ENCODE results near the gene LRCH4.
A peak's percentile ranks its signal among the peaks of the same experiment; 100 is the strongest.

Gene LRCH4, protein sequence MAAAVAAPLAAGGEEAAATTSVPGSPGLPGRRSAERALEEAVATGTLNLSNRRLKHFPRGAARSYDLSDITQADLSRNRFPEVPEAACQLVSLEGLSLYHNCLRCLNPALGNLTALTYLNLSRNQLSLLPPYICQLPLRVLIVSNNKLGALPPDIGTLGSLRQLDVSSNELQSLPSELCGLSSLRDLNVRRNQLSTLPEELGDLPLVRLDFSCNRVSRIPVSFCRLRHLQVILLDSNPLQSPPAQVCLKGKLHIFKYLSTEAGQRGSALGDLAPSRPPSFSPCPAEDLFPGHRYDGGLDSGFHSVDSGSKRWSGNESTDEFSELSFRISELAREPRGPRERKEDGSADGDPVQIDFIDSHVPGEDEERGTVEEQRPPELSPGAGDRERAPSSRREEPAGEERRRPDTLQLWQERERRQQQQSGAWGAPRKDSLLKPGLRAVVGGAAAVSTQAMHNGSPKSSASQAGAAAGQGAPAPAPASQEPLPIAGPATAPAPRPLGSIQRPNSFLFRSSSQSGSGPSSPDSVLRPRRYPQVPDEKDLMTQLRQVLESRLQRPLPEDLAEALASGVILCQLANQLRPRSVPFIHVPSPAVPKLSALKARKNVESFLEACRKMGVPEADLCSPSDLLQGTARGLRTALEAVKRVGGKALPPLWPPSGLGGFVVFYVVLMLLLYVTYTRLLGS

DNA sequence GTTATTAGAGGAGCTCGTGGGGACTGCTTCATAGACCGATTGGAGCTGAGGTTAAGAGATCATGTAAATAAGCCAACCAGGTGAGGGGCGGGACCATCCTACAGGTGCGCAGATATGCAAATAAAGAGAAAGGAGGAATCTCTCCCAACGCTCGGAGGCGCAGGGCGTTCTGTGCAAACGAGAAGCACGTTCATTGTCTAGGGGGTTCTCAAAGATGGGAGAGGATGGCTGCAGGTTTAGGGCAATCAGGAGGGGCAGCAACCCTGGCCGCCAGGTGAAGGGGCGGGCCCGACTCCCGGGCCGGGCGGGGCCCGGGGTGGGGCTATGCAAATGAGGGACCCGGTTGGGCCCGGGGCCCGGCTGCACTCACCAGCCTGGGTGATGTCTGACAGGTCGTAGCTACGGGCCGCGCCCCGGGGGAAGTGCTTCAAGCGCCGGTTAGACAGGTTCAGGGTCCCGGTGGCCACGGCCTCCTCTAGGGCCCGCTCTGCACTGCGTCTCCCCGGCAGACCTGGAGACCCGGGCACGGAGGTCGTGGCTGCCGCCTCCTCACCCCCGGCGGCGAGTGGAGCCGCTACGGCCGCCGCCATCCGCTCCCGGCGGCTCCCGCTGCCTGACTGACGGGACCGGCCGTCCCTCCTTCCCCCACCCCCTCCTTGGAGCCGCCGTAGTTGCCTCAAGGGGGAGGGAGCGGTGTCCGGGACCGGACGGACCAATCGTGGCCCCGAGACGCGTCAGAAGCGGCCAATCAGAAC is at the start of gene LRCH4:
Gene LRCH4, minus strand, starts transcription at position 619 of the 755 bp plus-strand sequence. Its CDS starts 29 bp downstream, at position 590.
- DNase-seq = no peak

DNA sequence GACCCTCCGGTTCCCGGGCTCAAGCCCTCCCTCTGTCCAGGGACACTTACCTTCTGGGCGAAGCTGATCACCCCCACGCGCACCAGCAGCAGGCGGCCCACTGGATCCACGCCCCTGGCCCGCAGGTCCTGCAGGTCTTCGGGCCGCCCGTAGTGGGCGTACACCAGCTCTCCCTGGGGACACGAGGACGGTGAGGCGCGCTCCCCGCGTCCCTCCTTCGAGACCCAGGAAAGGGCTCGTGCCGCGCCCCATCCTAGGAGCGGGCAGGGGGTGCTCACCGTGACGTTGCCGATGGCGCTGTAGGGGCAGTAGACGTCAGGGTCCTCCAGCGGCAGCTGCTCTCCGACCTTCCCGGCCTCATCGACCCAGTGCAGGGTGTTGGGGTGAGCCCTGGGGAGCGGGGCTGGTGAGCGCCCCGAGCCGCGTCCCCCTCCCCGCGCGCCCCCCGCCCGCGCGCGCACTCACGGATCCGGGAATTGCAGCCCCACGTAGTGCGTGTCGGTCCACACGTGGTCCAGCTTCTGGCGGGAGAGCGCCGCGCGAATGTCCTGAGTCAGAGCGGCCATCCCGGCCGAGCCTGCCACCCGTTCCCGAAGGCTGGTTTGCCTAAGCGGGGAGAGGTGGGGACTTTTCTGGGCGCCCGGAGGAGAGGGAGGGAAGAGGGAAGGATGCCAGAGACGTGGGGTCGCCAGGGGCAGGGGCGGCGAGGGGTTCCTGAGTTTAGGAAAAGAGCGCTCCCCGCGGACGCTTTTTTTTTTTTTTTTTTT is 47.2 kb upstream of the LRCH4 start:
- DNase-seq = no peak

DNA sequence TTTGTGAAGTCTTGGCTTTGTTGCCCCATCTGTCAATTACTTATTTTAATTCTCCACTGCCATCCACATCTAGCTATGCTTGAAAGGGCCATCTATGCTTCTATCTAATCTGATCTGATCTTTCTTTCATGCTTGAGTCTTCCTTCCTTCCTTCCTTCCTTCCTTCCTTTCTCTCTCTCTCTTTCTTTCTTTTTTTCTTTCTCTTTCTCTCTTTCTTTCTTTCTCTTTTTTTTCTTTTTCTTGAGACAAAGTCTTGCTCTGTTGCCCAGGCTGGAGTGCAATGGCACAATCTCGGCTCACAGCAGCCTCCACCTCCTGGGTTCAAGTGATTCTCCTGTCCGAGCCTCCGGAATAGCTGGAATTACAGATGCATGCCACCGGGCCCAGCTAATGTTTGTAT is 44.1 kb upstream of the LRCH4 start:
- DNase-seq = no peak

DNA sequence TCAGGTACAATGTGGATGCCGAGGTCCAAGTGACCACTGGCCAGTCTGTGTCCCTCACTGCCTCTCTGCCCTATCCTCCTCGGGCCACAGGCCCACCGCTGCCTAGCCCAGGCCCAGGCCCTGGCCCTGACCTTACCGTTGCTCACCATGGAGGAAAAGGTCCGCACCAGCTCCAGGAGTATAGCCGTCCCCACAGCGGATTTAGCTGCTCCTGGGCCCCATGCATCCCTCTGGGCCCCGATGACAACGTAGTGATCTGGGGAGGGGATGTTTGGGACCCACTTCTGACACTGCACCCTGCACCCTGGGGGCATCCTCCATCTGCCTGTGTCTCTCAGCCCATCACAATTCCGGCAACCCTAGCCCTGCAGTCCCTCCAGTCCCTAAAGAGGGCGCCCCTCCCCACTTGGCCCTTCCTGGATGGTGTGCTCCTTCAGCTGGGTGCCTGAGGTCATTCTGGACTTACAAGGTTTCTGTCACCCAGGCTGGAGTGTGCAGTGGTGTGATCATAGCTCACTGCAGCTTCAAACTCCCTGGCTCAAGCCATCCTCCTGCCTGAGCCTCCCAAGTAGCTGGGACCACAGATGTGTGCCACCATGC is 43.3 kb upstream of the LRCH4 start:
- no peak for DNase-seq

DNA sequence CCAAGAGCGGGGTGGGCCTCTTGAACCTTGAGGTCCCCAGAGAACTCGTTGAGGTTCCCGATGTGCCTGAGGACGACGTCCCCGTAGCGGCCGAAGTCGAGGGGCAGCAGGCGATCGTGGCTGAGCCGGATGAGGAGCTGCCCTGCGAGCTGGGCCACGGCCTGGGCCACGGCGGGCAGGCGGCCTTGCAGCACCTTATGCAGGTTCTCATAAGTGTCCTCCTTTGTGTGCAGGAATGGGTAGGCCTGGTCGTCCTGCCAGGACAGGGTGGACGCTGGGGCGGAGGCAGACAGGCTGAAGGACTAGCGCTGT is 41.3 kb upstream of the LRCH4 start:
- DNase-seq = no peak

DNA sequence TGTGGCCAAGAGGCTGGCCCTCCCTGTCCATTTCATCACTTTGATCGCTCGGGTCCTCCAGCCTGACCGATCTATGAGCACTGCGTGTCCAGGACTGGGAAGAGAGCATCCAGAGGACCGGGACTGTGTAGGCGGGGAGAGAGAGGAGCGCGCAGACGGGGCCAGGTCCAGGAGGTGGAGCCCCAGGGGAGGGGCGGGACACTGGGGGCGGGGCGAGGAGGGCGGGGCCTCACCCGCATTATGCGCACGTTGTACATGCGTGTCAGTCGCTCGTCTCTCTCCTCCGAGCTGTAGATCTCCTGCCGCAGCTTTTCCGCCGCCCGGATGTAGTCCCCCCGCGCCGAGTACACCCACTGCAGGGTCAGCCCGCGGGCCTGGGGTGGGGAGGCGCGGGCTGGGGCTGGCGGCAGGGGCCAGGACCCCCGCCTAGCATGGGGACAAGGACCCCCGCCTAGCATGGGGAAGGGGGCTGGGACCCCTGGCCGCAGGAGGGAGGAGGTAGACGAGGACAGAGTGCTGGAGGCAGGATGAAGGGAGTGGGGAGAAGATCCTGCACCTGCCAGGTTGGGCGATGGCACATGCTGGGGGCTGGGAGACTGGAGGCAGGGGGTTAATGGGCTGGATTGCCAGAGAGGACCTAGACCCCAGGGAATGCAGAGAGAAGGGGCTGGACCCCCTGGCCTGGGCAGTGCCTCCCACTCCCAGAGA is 40.8 kb upstream of the LRCH4 start:
- peak; percentile 40 for DNase-seq

DNA sequence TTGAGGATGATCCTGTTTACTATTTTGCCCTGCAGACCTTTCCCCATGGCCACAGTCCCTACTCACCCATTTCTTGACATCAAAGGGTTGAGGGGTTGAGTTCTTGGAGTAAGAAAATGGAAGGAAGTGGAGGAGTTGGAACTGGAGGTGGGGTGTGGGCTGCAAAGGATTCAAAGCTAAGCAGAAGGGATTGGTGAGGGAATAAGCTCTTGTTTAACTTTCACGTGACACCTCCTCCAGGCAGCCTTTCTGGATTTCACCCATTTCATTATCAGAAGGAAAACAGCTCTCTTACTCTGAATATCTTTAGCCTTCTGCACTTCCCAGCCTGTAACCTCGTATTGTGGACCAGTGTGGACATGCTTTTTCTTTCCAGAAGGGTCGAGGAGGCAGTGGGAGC is 40.1 kb upstream of the LRCH4 start:
- no peak for DNase-seq

DNA sequence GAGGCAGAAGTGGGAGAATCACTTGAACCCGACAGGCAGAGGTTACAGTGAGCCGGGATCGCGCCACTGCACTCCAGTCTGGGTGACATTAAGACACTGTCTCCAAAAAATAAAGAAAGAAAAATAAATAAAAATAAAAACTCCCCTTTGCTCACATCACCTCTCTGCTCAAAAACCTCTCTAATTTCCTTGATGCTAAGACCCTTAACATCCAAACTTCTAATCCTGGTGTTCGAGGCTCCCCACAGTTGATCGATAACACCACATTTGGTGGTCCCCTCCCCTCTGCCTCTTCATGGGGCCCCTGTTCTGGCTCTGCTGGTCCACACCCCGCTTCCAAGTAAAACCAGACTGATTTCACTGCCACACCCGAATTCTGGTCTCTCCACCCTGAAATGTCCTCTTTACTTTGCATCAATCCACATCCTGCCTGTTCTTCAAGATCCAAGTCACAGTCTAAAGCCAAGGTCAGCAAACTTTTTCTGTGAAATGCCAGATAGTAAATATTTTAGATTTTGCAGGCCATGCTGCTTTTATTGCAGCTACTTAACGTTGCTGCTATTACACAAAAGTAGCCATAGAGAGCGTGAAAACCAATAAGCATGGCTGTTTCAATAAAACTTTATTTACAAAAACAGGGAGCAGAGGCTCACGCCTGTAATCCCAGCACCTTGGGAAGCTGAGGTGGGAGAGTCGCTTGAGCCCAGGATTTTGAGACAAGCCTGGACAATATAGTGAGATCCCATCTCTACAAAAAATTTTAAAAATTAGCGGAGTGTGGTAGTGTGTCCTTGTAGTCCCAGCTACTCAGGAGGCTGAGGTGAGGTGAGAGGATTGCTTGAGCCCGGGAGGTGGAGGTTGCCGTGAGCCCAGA is 38.3 kb upstream of the LRCH4 start:
- DNase-seq = no peak

DNA sequence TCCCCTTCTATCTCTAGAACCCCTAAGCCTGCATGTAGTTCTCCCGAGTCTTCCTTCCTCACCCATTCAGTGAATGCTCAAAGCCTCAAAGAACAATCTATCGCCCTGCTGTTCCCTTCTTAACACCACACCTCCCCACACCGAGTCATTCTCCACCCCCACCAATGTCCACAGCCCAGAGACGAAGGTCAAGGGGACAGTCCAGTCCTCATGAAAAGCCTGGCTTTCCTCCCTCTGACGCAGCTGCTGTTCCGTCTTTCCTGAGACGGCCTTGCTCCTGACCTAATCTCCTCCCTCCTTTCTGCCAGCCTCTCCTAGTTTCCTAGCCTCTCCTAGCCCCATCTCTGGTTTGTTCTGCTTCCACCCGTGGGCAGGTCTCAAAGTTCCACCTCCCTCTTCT is 35.6 kb upstream of the LRCH4 start:
- DNase-seq = no peak

DNA sequence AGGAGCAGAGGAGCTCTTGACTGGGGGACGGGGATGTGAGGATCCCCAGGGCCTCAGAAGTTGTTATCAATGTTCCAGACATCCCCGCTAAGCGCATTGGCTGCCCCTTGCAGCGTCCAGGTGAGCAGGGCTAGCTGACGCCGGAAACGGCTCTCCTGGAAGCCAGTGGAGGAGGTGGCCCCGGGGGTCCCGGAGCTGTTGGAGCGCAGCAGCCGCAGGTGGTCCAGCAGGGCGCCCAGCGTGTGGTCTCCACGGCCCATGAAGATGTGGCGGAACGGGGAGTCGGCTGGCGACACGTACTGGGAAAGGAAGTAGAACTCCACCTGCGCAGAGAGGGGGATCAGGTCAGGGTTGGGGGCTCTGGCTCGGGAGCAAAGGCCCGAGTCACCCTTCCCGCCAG is 34.9 kb upstream of the LRCH4 start:
- no peak for DNase-seq

DNA sequence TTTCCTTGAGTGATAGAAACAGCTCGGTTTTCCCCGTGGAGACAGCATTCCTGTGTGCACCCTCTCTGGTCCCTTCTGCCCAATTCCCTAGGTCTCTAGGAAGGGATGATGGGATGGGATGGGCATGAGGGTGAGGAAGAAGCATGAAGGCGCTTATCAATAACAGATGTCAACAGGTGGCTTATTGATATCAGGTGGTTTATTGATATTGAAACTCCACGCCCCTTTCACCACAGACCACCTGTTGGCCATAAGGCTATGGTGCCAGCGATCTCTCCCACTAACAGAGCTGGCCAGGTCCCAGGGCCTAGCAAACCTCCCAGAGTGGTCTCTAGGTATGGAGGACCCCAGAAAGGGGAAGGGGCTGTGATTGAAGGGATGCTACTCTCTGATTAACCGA is 34.3 kb upstream of the LRCH4 start:
- DNase-seq = no peak

DNA sequence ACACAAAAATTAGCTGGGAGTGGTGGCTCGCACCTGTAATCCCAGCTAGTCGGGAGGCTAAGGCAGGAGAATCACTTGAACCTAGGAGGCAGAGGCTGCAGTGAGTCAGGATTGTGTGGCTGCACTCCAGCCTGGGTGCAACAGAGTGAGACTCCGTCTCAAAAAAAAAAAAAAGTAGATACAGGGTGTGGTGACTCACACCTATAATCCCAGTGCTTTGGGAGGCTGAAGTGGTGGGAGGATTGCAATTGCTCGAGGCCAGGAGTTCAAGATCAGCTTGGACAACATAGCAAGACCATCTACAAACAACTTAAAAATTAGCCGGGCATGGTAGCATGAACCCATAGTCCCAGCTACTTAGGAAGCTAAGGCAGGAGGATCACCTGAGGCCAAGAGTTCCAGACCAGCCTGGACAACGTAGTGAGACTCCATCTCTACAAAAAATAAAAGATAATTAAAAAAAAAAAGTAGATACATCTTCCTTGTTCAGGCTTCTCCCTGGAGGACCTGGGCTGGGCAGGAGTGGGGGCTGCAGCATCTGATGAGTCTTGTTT is 28.5 kb upstream of the LRCH4 start:
- DNase-seq = no peak

DNA sequence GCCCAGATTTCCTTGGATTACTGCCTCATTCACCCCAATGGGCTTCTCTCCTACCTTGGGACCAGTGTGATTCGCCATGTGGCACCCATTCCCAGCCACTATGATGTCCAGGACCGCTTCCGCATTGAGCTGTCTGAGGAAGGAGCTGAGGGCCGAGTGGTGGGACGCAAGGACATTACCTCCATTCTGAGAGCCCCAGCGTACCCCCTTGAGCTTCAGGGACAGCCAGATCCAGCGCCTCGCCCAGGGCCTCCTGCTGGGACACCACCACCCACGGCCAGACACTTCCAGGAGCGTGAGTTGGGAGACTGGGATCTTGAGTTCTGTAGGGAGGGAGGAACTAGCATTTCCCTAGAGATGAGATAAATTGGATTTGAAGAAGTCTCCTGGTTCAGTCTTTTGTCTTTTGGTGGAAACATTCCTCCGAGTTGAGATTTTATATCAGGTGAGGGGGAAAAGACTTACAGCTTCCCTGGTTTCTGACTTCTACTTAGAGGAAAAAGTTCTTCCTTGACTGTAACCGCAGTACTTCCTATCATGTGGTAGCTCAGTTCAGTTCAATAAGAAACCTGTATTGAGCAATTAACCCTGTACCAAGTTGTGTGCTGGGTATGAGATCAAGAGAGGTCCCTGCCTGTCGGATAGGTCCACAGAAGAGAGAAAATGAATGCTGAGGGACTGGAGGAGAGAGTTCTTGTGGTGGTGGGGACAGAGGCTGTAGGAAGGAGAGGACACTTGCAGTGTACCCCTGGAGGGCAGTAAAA is 27.7 kb upstream of the LRCH4 start:
- no peak for DNase-seq

DNA sequence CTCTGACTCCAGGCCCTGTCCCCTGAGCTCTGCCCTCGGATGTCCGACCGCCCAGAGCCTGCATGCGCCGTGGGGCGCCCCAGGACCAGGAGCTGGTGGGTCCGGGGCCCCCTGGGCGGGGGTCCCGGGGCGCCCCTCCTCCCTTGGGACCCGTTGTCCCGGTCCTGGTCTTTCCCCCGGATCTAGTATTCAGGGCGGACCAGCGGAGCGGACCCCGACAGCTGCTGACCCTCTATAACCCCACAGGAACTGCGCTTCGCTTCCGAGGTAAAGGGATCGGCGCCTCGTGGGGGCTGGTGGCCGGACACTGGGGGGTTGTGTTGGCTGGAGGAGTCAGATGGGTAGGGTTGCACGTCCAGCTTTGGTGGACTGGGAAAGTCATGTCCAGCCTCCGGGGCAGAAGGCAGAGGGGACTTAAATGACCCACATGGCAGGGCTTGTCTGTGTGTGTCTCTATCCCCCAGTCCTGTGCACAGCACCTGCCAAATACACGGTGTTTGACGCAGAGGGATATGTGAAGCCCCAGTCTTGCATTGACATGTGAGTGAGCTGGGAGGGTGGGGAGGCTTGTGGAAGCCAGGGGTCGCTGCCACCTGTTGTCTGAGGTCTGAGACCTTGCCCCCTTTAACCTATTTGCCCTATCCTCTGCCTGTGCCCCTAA is 26.9 kb upstream of the LRCH4 start:
- no peak for DNase-seq

DNA sequence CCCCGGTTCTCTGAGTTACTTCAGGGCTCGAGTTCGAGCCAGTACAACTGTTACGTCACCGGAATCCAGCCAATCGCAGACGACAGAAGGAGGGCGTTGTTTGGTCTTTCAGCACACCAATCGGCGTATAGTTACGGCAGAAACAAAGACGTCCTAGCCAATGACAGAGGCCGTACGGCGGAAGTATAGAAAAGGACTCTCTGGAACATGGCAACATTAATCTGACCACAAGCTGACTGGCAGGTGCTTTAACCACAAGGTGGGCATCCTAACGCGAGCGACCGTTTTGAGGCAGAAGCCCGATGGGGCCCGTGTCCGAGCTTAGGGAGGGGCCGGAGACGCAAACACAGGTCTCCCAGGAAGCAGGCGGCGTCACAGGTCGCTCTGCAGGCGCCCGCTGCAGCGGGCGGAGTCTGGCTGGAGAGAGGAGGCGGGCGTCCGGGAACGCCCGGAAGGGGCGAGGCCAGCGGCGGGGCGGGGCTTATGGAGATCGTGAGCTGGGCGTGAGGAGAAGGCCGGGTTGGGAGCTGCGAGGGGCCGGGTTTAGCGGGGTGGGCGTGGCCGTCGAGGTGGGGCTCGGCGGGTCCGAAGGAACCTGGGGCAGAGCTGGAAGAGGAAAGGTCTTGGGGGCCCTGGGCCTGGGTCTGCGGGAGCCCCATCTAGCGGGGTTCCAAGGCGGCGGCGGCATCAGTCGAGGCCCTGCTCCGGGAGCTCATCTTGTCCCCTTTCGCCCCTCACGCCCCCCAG is 26.2 kb upstream of the LRCH4 start, which contains the start of gene MOSPD3:
Gene MOSPD3, plus strand, starts transcription at position 558 of the 747 bp plus-strand sequence. CDS start 252 bp downstream, outside the sequence.
- peak; percentile 88 for DNase-seq

DNA sequence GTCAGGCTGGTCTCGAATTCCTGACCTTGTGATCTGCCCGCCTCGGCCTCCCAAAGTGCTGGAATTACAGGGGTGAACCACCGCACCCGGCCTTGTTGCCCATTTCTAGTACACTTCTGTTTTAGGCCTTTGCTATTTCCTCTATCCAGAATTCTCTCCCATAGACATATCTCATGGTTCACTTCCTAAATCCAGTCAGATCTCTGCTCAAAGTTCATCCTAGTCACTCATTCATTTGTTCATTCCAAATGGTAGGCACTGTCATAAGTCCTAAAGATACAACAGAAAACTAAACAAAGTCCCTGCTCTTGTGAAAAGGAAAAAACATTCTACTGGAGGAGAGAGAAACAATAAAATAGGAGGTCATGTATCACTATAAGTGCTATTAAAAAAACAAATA is 24.0 kb upstream of the LRCH4 start:
- no peak for DNase-seq

DNA sequence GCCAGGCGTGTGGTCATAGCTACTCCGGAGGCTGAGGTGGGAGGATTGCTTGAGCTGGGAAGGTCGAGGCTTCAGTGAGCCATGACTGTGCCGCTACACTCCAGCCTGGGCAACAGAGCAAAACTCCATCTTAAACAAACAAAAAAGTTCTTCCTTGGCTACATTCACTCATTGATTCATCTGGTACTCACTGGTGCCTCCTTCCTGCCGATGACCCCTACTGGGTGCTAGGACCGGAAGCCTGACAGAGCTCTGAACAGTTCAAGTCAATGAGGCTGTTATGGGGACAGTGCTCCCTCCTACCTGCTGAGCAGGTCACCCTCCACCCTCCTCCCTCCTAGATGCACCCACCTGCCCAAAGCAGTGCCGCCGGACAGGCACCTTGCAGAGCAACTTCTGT is 21.2 kb upstream of the LRCH4 start:
- DNase-seq = no peak

DNA sequence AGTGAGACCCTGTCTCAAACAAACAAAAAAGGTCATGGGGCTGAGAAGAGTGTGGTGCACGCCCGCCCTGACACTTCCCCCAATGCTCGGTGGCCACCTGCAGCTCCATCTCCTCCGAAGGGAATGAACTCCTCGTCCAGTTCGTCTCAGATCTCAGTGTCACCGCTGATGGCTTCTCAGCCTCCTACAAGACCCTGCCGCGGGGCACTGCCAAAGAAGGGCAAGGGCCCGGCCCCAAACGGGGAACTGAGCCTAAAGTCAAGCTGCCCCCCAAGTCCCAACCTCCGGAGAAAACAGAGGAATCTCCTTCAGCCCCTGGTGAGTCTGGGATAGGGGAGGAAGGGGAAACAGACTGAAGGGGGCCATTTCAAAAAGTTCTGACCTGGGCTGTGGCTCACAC is 20.4 kb upstream of the LRCH4 start:
- DNase-seq = no peak
